H1 (cell line): ENCODE data around the gene BBLN. TPM values are rescaled to one million over a fixed set of nuclear protein-coding genes. Genes with fewer than 3 reads are reported as not detected.

Source experiments
- RNF2 ChIP-seq: fragments of 200-900, 300-1000 bp; sonication (generic); IDR thresholded peaks from 2 replicates; pipeline ENCODE4 v1.7.1; 2016; ENCODE audit warnings: borderline replicate concordance, low read depth, mild to moderate bottlenecking, antibody characterized with exemption, low read length; ENCODE audit not compliant: poor library complexity, severe bottlenecking; ENCODE audit errors: missing control alignments
- polyA plus RNA-seq, 7 experiments: library from polyadenylated mRNA; depleted of rRNA in 3 of 7; stranded (reverse) in 5 of 7; unstranded in 2 of 7; fragments of >200 nt in 5 of 7; fragments of 200-250 nt in 2 of 7; gene quantifications; 1 replicate in 5 of 7; 2 replicates in 1 of 7; 4 replicates in 1 of 7; pipeline versions ENCODE4 v1.2.1 to v1.2.3, GENCODE V29; 2011 to 2013; ENCODE audit warnings: missing spikeins in 2 of 7, mixed read lengths in 2 of 7
- total RNA-seq: library from RNA; stranded (reverse); fragmentation: NEBNext Ultra II Directional; extraction: Animal tissue kit (Norgen Biotek cat#: 25700); gene quantifications from 2 replicates; pipeline ENCODE4 v1.2.1, GENCODE V29; 2021
- TF ChIP-seq, protein P1 (sequence below): IDR thresholded peaks from 2 replicates; pipeline ENCODE4 v1.6.1; 2012; ENCODE audit warnings: inconsistent platforms

BBLN gene
- total and polyA plus RNA-seq, 2 of the 8 experiments (the other 6 are each of a cell fraction or from before 2014, with no cell fraction given), result 63.1 to 164 TPM

DNA sequence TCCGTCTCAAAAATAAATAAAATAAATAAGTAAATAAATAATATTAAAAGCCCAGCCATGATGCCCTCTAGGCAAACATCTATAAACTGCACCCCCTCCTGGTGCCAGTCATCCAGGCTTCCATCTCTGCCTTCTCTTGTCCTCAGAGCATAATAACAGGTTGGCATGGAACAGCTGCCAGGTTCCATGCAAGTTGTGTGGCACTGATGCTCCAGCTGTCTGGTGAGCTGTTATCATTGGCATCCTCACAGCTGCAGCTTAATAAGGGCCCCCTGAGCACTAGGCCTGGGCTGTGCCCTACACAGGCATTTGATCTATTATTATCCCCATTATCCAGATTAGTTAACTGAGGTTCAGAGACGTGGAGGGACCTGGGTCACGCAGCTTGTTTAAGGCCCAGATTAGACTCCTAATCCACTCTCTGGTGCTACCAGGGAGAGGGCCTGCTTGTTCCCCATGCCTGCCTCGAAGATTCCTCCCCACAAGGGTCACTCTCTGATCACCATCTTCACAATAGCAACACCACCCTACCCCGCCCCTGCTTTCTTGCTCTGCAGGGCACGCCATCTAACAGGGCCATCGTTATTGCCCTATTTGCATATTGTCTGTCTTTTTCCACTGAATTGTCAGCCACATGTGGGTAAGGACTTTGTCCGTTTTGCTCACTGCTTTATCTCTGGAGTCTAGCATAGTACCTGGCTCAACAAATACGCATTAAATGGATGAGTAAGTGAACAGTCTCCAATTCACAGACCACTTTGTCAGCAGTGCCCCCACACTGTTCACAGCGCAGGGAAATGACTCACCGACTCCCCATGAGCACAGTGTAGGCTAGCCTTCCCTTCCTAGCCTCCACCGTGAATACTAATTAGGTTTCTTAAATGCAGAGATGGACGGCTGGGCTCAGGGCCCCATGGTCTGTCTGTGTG lies 41.6 kb downstream of the BBLN start (continued):
- TF ChIP-seq RNF2, result no peak
- TF ChIP-seq, protein P1, sequence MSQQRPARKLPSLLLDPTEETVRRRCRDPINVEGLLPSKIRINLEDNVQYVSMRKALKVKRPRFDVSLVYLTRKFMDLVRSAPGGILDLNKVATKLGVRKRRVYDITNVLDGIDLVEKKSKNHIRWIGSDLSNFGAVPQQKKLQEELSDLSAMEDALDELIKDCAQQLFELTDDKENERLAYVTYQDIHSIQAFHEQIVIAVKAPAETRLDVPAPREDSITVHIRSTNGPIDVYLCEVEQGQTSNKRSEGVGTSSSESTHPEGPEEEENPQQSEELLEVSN, result no peak
- TF ChIP-seq, all 59 proteins: peak for 0
